Measurements from ENCODE around the gene FBXW8. TPM values are rescaled to one million over a fixed set of nuclear protein-coding genes. Genes with fewer than 3 reads are reported as not detected.

FBXW8 gene
- total and polyA plus RNA-seq, 2 donors (not counting 3 experiments of a cell fraction or from before 2014, with no cell fraction given): 15.4 TPM

DNA sequence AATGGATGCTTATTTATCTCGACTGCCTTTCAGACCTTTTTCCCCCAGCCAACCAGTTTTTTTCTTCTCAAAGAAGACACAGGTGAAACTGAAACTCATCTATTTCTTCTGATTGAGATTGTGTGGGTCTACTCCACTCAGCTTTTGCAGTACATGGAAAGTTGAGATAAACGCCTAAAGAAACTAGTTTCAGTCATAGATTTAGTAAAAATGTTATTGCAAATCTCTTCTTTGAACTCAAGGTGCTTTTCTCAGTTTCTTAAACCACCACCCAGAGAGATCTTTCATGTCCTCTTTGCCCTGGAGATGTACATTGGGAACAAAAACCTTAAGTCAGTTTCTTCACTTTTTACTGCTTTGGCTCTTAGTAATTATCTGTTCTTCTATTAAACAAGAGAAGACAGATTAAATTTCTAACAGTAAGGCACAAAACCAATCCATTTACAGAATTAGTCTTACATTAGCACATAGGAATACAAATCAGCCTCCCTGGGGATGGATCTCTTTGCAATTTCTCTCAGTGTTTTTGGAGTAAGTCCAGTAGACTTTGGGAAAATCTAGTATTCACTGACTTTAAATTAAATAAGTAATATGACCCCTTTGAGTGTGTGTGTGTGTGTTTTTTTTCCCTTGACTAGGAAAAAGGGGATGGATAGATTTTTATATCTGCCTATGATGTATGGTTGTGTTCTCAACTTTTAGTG, 11.6 kb downstream of the FBXW8 start:
- dilution Hi-C loops (cut with MboI; ENCODE audit: extremely low pct_ligation_motif_present, low sequenced_read_pairs) (no loop called here), intact Hi-C loops (cut with micrococcal nuclease) (no loop called here)
- TF ChIP-seq POLR2A (IDR thresholded peaks at IDR 0.05; ENCODE audit: low read depth, low read length) (no peak), JUN (IDR thresholded peaks at IDR 0.05; ENCODE audit: borderline replicate concordance, insufficient read depth, insufficient read length, low read depth) (no peak), GATA2 (IDR thresholded peaks at IDR 0.05; ENCODE audit: insufficient read depth, insufficient read length, low read depth, low read length) (no peak), EZH2 (IDR thresholded peaks at IDR 0.05; ENCODE audit: borderline replicate concordance, low read depth, low read length, severe bottlenecking) (no peak), MYC (IDR thresholded peaks at IDR 0.05; ENCODE audit: low read depth, low read length) (no peak), FOS (IDR thresholded peaks at IDR 0.05; ENCODE audit: borderline replicate concordance, insufficient read depth, low read length) (no peak)
- TF ChIP-seq, protein P1, sequence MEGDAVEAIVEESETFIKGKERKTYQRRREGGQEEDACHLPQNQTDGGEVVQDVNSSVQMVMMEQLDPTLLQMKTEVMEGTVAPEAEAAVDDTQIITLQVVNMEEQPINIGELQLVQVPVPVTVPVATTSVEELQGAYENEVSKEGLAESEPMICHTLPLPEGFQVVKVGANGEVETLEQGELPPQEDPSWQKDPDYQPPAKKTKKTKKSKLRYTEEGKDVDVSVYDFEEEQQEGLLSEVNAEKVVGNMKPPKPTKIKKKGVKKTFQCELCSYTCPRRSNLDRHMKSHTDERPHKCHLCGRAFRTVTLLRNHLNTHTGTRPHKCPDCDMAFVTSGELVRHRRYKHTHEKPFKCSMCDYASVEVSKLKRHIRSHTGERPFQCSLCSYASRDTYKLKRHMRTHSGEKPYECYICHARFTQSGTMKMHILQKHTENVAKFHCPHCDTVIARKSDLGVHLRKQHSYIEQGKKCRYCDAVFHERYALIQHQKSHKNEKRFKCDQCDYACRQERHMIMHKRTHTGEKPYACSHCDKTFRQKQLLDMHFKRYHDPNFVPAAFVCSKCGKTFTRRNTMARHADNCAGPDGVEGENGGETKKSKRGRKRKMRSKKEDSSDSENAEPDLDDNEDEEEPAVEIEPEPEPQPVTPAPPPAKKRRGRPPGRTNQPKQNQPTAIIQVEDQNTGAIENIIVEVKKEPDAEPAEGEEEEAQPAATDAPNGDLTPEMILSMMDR (IDR thresholded peaks at IDR 0.05; ENCODE audit: extremely low read depth in 1 of 2, insufficient read depth in 1 of 2, low read depth in 1 of 2, low read length in 2 of 2): no peak
- TF ChIP-seq, protein P2, sequence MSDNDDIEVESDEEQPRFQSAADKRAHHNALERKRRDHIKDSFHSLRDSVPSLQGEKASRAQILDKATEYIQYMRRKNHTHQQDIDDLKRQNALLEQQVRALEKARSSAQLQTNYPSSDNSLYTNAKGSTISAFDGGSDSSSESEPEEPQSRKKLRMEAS (IDR thresholded peaks at IDR 0.05; ENCODE audit: insufficient read depth, insufficient read length): no peak
- Histone ChIP-seq H3K4me3 (replicated peaks in 1 of 3; ENCODE audit: insufficient read depth in 1 of 3, low read depth in 1 of 3, low read length in 3 of 3) (no peak overlapping the region), H4K20me1 (replicated peaks; ENCODE audit: control insufficient read depth, extremely low read depth, insufficient read depth, low read length) (no peaks in the 10 kb centered on the region), H3K9me3 (replicated peaks; ENCODE audit: control insufficient read depth, insufficient read depth, low read length) (no peaks in the 10 kb centered on the region), H3K9ac (replicated peaks; ENCODE audit: extremely low read depth, insufficient read depth, low read length) (no peak overlapping the region), H3K4me1 (ENCODE audit: control insufficient read depth, extremely low read depth, insufficient read depth, low read length) (peaks cover 19% of the 10 kb centered on the region), H3K79me2 (ENCODE audit: control insufficient read depth, insufficient read depth, low read length) (peaks cover 24% of the 10 kb centered on the region), H3K36me3 (ENCODE audit: control insufficient read depth in 2 of 2, extremely low read depth in 1 of 2, insufficient read depth in 2 of 2, low read length in 2 of 2) (no peaks in the 10 kb centered on the region), H3K27me3 (ENCODE audit: control insufficient read depth in 2 of 2, insufficient read depth in 2 of 2, low read length in 2 of 2) (no peaks in the 10 kb centered on the region), H3K9me1 (replicated peaks; ENCODE audit: control insufficient read depth, extremely low read depth, insufficient read depth, low read length) (no peaks in the 10 kb centered on the region), H3K4me2 (ENCODE audit: insufficient read depth, low read length) (no peak overlapping the region), H2AFZ (ENCODE audit: low read depth, low read length) (no peak overlapping the region), H3K27ac (ENCODE audit: insufficient read depth, low read depth, low read length) (no peak overlapping the region)
- no peak for DNase-seq (ENCODE audit: low read depth, low spot score)
- POLR2A ChIA-PET: no interaction called here
- CTCF ChIA-PET: no interaction called here
- no TSS peak for BruUV-seq (replicated peaks)
- FAIRE-seq: no peak

Measured in endothelial cell of umbilical vein (primary cell).